CD4-positive, alpha-beta T cell treated with Interleukin-12 subunit alpha and Interleukin-12 subunit beta, for 1 hour (primary cell): ENCODE results near the gene PRRG4.
"Not testable (repeated sequence)": the region's sequence is repeated elsewhere in the genome, so short reads cannot be mapped to it uniquely, and the experiment has no call there.

Experiments used
- DNase-seq: peaks from one replicate; pipeline ENCODE4 v3.0.0-alpha.2; 2020

The PRRG4 gene

GRCh38 chr11:32887707-32888383 is 58.1 kb downstream of the PRRG4 start:
- DNase-seq: not testable (repeated sequence)

- not testable (repeated sequence) for DNase-seq
These were observed 58.6 kb downstream of the PRRG4 start for GRCh38 chr11:32888384-32888710.

GRCh38 chr11:32888805-32889204 is 59.1 kb downstream of the PRRG4 start:
- DNase-seq: no peak

GRCh38 chr11:32890843-32891656 is 61.3 kb downstream of the PRRG4 start:
- DNase-seq: no peak

GRCh38 chr11:32891657-32892354 is 62.1 kb downstream of the PRRG4 start:
- no peak for DNase-seq

- DNase-seq: peak; percentile 70
These were observed 62.8 kb downstream of the PRRG4 start, which contains the start of gene QSER1 for GRCh38 chr11:32892355-32893092. QSER1 (plus strand) TSS chr11:32892811; CDS start chr11:32893126, 315 bp downstream.

GRCh38 chr11:32893093-32893342 is 63.3 kb downstream of the PRRG4 start:
- DNase-seq: no peak

GRCh38 chr11:32893343-32894148 is 63.8 kb downstream of the PRRG4 start:
- peak; percentile 54 for DNase-seq

GRCh38 chr11:32894149-32894827 is 64.6 kb downstream of the PRRG4 start:
- DNase-seq: peak; percentile 38

- no peak for DNase-seq
These were observed 65.2 kb downstream of the PRRG4 start for GRCh38 chr11:32894921-32895320.

GRCh38 chr11:32895471-32895870 is 65.7 kb downstream of the PRRG4 start:
- no peak for DNase-seq

GRCh38 chr11:32897103-32897502 is 67.4 kb downstream of the PRRG4 start:
- no peak for DNase-seq

GRCh38 chr11:32899438-32899837 is 69.7 kb downstream of the PRRG4 start:
- no peak for DNase-seq

GRCh38 chr11:32902089-32902665 is 72.5 kb downstream of the PRRG4 start:
- DNase-seq: no peak

- DNase-seq: no peak
These were observed 75.4 kb downstream of the PRRG4 start for GRCh38 chr11:32905028-32905667.
